ENCODE measurements around the gene CCDC187. TPM values are rescaled to one million over a fixed set of nuclear protein-coding genes. Genes with fewer than 3 reads are reported as not detected.
"Not testable (repeated sequence)": the region's sequence is repeated elsewhere in the genome, so short reads cannot be mapped to it uniquely, and the experiment has no call there.

CCDC187 gene
- polyA plus RNA-seq, 4 donors = 2.2 to 4.9 (median 2.9) TPM

DNA sequence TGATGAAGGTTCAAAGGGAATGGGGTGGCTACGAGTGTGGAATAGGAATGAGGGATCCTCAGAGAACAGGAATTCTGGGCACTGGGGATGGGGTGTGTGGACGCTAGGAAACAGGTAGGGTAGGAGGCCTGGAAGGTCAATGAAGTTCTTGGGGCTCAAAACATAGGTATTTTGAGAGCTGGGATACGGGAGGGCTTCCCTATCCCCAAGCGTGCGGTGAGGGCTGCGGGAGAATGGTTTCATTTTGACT lies 59.0 kb downstream of the CCDC187 start:
- DNase-seq (ENCODE audit: low read depth in 4 of 4, low spot score in 2 of 4) = no peak

DNA sequence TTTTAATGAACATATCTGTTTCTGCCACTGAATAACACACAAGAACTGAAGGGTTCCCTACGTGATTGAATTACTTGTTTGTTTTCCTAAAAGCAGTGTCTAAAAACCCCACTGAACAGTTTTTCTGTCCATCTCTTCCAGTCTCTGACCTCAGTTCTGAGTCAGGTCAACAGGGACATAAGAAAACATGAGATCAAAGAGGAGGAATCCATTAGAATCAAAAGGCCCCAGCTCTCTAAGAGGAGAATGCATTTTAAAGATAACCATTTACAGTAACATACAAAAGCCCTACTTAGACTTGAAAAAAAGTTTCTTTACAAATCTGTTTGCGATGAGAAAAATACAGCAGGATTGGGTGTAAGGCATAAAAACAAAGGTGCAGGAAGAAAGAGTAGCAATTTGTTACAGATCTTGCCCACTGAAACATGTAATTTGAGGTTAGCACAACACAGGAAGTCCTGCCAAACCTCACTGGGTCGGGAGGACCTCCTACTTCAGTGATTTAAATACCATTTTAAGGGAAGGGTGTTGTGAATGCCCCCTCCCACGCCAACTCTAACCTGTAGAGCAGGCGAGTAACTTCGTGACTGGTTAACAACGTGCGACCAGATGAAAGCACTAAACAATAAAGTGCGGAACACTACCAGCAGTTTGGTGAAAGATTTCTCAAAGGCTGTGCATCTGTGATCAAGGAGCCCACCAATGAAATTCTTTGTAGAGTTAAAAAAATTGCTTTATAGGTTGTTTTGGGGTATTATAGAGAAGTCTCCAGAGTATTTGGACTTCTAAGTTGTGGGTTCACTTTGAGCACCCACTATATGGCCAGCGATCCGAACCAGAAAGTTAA lies 59.5 kb downstream of the CCDC187 start:
- DNase-seq (ENCODE audit: low read depth in 4 of 4, low spot score in 2 of 4) = no peak

DNA sequence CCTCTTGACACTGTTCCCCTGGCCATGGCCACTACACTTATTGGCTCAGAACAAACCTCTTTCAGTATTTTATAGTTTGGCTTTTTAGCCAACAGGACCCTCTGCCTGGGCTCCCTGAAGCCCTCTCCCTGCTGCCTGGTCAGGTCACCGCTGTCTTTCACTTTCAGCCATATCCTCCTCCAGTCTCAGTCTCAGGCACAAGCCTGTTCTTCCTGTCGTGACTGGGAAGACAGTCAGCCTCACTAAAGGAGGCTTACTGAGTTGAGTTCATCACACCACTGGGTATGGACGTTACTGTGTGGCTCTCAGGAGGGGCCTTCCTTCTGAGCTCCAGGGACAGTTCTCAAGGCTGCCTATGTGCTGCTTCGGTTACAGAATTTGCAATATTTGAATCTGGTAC lies 60.3 kb downstream of the CCDC187 start:
- no peak for DNase-seq (ENCODE audit: low read depth in 4 of 4, low spot score in 2 of 4)

- DNase-seq (ENCODE audit: low read depth in 4 of 4, low spot score in 2 of 4) = no peak
Observed at GRCh38 chr9:136242918-136243525, 60.9 kb downstream of the CCDC187 start.

- DNase-seq (ENCODE audit: low read depth in 4 of 4, low spot score in 2 of 4) = no peak
Observed at GRCh38 chr9:136242248-136242647, 61.6 kb downstream of the CCDC187 start.

DNA sequence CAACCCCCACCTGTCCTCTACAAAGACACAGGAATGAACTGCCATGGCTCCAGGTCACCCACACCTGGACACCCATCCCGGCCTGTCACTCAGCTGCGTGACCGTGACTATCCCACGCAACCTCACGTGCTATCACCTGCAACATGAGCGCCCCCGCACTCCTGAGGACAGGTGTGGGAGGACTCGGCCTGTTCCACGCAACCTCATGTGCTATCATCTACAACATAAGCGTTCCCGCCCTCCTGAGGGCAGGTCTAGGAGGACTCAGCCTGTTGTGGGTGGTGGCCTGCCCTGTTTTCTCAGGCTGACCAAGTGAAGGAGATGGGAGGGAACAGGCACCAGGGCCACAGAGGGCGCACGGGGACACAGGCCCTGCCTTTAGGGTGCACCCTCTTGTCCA lies 62.4 kb downstream of the CCDC187 start:
- no peak for DNase-seq (ENCODE audit: low read depth in 4 of 4, low spot score in 2 of 4)

GRCh38 chr9:136240941-136241340 lies 63.0 kb downstream of the CCDC187 start:
- DNase-seq (ENCODE audit: low read depth in 4 of 4, low spot score in 2 of 4) = no peak

GRCh38 chr9:136239983-136240330 lies 63.9 kb downstream of the CCDC187 start:
- no peak for DNase-seq (ENCODE audit: low read depth in 4 of 4, low spot score in 2 of 4)

- DNase-seq (ENCODE audit: low read depth in 4 of 4, low spot score in 2 of 4) = no peak
Observed at GRCh38 chr9:136239135-136239982, 64.5 kb downstream of the CCDC187 start.

DNA sequence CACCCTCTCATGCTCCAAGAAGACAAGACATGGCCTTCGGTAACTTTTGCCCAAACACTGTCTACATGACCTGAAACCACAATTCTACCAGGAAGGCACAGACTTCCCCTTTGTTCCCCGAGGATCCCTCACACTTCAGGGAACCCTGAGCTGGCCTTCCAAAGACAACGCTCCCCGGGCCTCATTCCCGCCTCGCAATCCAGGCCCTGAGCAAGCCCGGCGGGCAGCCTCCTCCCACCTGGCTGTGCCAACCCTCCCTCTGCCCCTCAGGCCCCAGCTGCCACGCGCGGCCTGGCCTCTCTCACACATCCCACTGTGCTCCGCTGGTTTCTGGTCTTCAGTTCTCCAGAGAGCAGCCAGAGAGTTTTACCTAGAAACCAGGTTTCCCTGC lies 65.6 kb downstream of the CCDC187 start:
- DNase-seq (ENCODE audit: low read depth in 4 of 4, low spot score in 2 of 4) = no peak

DNA sequence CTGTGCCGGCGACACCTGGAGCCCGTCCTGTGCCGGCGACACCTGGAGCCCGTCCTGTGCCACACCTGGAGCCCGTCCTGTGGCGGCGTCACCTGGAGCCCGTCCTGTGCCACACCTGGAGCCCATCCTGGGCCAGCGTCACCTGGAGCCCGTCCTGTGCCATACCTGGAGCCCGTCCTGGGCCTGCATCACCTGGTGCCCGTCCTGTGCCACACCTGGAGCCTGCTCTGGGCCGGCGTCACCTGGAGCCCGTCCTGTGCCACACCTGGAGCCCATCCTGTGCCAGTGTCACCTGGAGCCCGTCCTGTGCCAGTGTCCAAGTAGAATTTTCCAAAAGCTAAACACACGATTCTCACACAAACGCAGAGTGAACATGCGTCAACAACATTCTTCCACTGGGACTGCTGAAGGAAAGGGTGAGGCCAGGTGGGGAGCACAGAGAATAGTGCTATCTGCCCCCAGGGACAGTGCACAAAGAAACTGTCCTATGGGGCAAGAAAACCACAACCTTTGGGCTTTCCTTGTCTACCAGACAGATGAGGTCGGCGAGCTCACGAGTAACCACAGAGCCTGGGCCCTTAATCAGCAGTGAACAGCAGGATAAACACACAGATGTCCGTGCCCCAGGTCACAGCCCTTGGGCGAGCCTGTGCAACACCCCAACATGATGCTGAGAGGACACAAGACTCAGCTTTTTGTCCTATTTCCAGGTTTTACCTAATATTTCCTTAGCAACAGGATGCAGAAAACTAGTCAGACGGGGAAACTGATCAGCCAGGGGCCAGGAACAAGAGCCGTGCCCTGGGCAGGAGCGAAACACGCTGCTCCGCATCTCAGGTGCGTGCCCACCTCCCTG lies 66.2 kb downstream of the CCDC187 start:
- no peak for DNase-seq (ENCODE audit: low read depth in 4 of 4, low spot score in 2 of 4)

GRCh38 chr9:136236471-136237410 lies 67.2 kb downstream of the CCDC187 start:
- DNase-seq (ENCODE audit: low read depth in 4 of 4, low spot score in 2 of 4) = not testable (repeated sequence)

- DNase-seq (ENCODE audit: low read depth in 4 of 4, low spot score in 2 of 4) = no peak
Observed at GRCh38 chr9:136235709-136236455, 68.0 kb downstream of the CCDC187 start.

- DNase-seq (ENCODE audit: low read depth in 4 of 4, low spot score in 2 of 4) = no peak
Observed at GRCh38 chr9:136235171-136235570, 68.7 kb downstream of the CCDC187 start.

DNA sequence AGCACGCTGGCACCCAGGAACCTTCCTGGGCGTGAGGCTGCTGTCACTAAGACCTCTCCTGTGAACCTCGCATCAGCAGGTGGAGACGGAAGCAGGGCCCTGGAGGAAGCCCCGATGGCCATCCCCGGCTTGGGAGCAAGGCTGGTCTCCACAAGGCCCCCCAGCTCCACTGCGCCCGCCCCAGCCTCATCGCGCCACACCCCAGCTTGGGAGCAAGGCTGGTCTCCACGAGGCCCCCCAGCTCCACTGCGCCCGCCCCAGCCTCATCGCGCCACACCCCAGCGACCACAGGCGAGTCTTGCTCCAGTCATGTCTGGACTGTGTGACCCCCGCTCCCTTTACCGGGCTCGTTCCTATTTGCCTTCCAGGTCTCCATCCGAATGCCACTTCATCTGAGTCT lies 69.3 kb downstream of the CCDC187 start:
- no peak for DNase-seq (ENCODE audit: low read depth in 4 of 4, low spot score in 2 of 4)

GRCh38 chr9:136233868-136234267 lies 70.0 kb downstream of the CCDC187 start:
- no peak for DNase-seq (ENCODE audit: low read depth in 4 of 4, low spot score in 2 of 4)

DNA sequence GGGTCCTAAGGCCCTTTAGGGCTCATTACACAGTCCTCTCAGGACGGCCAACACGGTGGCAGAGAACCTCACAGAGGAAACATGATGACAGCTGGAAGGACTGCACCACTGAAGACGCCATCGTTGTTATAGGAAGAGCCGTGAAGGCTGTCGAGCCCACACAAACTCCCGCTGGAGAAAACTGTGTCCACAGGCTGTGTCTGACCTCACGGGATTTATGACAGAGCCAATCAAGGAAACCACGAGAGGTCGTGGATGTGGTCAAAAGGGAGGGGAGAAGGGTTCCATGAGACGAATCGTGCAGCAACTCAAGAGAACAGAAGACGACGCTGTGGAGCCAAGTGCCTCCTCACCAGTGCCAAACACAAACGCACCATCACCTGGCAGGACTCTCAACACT lies 70.5 kb downstream of the CCDC187 start:
- DNase-seq (ENCODE audit: low read depth in 4 of 4, low spot score in 2 of 4) = no peak

DNA sequence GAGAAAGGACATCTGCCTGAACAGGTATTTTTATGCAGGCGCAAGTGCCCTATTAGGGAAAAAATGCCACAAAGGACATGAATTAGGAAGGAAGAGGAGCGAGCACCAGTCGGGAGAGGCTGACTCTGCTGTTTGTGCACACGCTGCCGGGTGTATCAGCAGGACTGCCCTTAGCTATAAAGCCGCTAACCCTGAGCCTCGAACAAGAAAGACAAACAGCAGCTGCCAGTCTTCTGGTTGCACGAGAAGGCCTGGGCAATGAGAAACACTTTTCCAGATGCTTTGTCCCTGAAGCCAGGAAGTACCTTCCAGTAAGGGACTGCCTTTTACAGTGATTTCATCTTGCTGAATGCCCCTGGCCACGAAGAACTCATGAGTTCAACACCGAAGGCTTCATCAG lies 70.9 kb downstream of the CCDC187 start:
- no peak for DNase-seq (ENCODE audit: low read depth in 4 of 4, low spot score in 2 of 4)
